Activated CD4-positive, alpha-beta T cell treated with anti-CD3 and anti-CD28 coated beads, Interleukin-2, amount 50 U/mL, for 48 hours (primary cell): ENCODE measurements around the gene TP63.
A peak's percentile ranks its signal among the peaks of the same experiment; 100 is the strongest.

ENCODE experiments used
- DNase-seq, 2 experiments: peaks; one replicate each; pipeline ENCODE4 v3.0.0-alpha.2; 2020

Gene TP63

DNA sequence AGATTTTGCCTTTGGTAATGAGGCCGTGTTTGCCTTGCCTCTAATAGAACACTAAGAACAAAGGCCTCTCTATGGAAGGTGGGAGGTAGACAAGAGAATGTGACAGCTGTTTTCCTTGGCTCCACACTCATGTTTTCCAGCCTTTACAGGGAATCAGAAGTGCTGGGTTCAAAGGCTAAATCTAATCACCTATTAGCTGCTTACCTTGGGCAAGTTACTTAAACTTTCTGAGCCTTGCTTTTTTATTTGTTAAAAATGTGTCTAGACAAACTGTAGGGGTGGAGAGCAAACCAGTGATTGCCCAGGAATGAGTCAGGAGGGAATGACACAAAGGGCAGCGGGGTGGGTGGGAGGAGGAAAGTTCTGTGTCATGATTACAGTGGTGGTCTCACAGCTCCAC lies 310.5 kb downstream of the TP63 start:
- DNase-seq, result peak in 1 of 2 experiments; percentile 17

GRCh38 chr3:189942948-189943347 lies 311.8 kb downstream of the TP63 start:
- DNase-seq, result no peak

DNA sequence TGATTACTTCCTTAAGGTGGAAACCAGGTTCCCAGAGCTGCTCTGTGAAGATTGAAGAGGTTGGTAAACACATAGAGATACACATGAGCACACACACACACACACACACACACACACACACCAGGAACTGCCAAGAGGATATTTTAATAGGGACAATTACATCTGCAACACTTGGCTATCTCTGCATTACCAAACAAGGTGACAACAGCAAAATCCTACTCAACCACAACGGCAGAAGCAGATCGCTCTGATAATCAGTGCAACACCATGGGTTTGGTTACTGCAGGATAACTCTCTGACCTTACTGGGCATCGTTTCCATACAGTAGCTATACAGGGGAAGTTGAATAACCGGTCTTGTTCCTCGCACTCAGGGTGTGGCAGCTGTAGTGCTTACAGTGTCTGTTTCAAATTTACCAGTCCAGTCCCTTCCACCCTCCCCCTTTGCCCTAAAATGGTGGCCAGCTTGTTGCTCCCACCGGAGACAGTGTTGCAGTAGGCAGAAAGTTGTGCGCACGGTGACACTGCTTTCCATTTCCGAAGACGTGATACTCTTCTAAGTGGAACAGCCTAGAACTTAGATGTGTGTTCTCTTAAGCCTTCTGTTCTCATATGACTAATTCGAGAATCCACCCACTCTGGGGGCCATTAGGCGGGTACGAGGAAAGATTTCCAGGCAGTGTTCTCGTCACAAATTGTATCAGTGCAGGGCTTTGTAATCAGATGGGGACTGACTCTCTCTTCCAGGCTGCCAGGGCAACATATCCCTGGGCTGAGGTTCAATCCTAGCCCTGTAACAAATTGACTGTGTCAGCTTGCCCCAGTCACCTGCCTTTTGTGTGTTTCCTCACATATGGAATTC lies 313.3 kb downstream of the TP63 start:
- DNase-seq, result no peak

GRCh38 chr3:189945935-189946709 lies 314.9 kb downstream of the TP63 start:
- DNase-seq, result no peak
